Muscle layer of colon (tissue), 2 donors: Measurements from ENCODE around the gene GNPAT.
A peak's percentile ranks its signal among the peaks of the same experiment; 100 is the strongest.

ENCODE experiments used
- H3K27ac ChIP-seq: one replicate; pipeline ENCODE4 v1.7.0; 2013; ENCODE audit warnings: low read depth, mild to moderate bottlenecking, low read length, moderate library complexity
- H3K27me3 ChIP-seq, 2 donors: one replicate each; pipeline ENCODE4 v1.7.0; 2013; ENCODE audit warnings: low read length in 2 of 2, mild to moderate bottlenecking in 2 of 2; ENCODE audit not compliant: insufficient read depth in 2 of 2, control insufficient read depth in 1 of 2
- H3K36me3 ChIP-seq: one replicate; pipeline ENCODE4 v1.7.0; 2013; ENCODE audit warnings: mild to moderate bottlenecking, low read length; ENCODE audit not compliant: insufficient read depth
- H3K4me1 ChIP-seq: one replicate; pipeline ENCODE4 v1.7.0; 2013; ENCODE audit warnings: mild to moderate bottlenecking, low read length; ENCODE audit not compliant: insufficient read depth
- H3K4me3 ChIP-seq, 2 donors: one replicate each; pipeline ENCODE4 v1.7.0; 2013; ENCODE audit warnings: low read length in 2 of 2, low read depth in 1 of 2, mild to moderate bottlenecking in 1 of 2, moderate library complexity in 1 of 2
- H3K9ac ChIP-seq: one replicate; pipeline ENCODE4 v1.7.0; 2013; ENCODE audit warnings: low read length
- H3K9me3 ChIP-seq: one replicate; pipeline ENCODE4 v1.7.0; 2013; ENCODE audit warnings: mild to moderate bottlenecking, low read length
- donor health status: abdominal sarcoma.
- donor health status: Adenocarcinoma of cecum.

The GNPAT gene

DNA sequence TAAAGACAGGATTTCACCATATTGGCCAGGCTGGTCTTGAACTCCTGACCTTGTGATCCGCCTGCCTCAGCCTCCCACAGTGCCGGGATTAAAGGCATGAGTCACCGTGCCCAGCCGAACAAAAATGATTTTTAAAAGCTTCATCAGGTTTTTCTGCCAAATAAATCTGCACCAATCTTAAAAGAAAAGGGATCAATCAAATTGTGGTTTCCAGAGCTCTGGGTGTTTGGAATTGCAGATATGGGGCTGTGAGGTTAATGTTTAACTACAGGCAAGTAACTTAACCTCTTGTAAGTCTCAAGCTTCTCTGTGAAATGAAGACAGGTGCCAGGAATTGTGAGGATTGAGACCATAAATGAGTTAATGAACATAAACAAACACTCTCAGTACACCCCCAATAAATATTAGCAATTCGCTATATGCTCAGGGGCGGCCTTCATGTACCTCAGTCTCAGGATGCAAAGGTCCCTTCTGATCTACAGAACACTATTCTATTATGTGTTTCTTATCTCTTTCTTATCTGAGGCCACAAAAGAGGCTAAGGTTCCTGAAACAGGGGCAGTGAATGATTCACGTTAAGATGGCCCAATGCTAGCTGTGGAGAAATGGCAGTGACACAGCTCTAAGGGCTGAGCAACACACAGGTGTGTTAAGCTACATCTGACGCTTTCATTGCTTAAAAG, 7.1 kb upstream of the GNPAT start:
- peaks cover 5% of the 10 kb centered on the region for H3K4me1 ChIP-seq
- H3K9me3 ChIP-seq = no peaks in the 10 kb centered on the region
- no peak overlapping the region for H3K27ac ChIP-seq
- no peak overlapping the region for H3K9ac ChIP-seq
- H3K36me3 ChIP-seq = peaks cover 33% of the 10 kb centered on the region
- H3K4me3 ChIP-seq = no peak overlapping the region
- H3K27me3 ChIP-seq = no peaks in the 10 kb centered on the region

DNA sequence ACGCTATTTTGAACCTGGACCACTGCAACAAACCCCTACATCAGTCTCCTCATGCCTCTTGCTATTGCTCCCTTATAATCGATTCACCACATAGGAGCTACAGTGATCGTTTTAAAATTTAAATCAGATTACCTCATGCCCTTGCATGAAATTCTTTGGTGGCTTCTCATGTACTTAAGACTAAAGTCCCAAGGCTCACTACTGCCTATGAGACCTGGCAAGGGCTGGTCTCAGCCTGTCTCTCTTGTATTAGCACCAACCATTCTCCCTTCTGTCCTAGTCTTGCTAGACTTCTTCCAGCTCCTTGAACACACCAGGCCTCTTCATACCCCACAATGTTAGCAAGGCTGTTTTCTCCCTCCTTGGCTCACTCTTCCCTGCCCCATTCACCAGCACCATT, 6.5 kb upstream of the GNPAT start:
- Histone ChIP-seq H3K27me3 (no peaks in the 10 kb centered on the region), H3K9ac (no peak overlapping the region), H3K9me3 (no peaks in the 10 kb centered on the region), H3K4me1 (peaks cover 7% of the 10 kb centered on the region), H3K36me3 (peaks cover 33% of the 10 kb centered on the region), H3K4me3 (no peak overlapping the region), H3K27ac (no peak overlapping the region)

DNA sequence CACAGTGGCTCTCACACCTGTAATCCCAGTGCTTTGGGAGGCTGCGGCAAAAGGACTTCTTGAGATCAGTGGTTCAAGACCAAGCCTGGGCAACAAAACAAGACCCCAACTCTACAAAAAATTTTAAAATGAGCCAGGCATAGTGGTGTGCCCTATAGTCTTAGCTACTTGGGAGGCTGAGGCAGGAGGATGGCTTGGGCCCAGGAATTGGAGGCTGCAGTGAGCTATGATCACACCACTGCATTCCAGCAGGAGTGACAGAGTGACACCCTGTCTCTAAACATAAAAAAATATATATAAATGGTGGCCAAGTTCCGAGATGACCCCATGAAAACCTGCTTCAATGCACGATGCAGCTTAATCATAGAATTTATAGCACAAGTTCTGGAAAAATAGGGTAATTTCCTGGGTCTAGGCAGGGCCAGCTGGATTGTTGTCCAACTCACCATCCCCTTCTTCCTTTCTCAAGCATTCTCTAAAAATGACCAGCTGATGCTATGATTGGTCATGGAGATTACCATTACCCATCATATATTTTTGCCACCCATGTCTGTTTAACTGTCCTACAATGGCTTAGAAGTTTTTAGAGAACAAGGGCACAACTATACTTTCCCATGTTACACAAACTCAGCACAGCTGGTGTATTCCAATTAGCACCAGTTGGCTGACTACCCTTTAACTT, 5.3 kb upstream of the GNPAT start:
- Histone ChIP-seq H3K4me1 (peaks cover 14% of the 10 kb centered on the region), H3K9me3 (no peaks in the 10 kb centered on the region), H3K27me3 (no peaks in the 10 kb centered on the region), H3K9ac (no peak overlapping the region), H3K27ac (no peak overlapping the region), H3K36me3 (peaks cover 33% of the 10 kb centered on the region), H3K4me3 (no peak overlapping the region)

DNA sequence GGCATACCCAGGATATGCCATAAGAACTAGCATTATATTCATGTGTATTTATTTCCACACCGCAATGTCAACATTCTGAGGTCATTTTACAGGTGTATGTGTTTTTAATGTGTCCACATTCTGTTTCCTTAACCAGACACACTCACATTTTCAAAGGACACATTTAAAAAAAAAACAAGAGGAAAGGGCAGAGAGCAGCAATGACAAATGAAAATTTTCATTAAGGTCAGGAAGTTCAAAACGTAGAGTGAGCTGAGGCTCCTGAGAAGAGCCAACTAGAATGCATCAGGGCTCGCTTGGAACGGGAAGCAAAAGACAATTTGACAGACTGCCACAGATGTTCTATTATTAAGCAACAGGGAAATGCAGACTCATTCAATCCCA, 4.8 kb upstream of the GNPAT start:
- H3K27me3 ChIP-seq = no peaks in the 10 kb centered on the region
- no peak overlapping the region for H3K9ac ChIP-seq
- peaks cover 14% of the 10 kb centered on the region for H3K4me1 ChIP-seq
- no peak overlapping the region for H3K27ac ChIP-seq
- no peak overlapping the region for H3K4me3 ChIP-seq
- no peaks in the 10 kb centered on the region for H3K9me3 ChIP-seq
- peaks cover 33% of the 10 kb centered on the region for H3K36me3 ChIP-seq

DNA sequence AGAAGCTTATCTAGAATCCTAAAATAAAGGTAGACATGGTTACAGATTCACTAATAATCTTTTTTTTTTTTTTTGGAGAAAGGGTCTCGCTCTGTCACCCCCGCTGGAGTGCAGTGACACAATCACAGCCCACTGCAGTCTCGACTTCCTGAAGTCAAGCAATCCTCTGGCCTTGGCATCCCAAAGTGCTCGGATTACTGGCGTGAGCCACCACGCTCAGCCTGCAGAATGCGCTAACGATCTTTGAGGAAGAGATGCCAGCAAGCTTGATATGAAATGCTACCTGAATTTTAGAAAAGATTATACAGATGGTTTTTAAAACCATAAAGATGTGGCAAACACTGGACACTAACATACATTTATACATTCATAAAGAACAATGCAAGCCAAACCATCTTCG, 4.1 kb upstream of the GNPAT start:
- no peak overlapping the region for H3K4me3 ChIP-seq
- H3K9me3 ChIP-seq = no peaks in the 10 kb centered on the region
- H3K36me3 ChIP-seq = peaks cover 33% of the 10 kb centered on the region
- H3K27ac ChIP-seq = no peak overlapping the region
- no peak overlapping the region for H3K9ac ChIP-seq
- no peaks in the 10 kb centered on the region for H3K27me3 ChIP-seq
- H3K4me1 ChIP-seq = peaks cover 14% of the 10 kb centered on the region

DNA sequence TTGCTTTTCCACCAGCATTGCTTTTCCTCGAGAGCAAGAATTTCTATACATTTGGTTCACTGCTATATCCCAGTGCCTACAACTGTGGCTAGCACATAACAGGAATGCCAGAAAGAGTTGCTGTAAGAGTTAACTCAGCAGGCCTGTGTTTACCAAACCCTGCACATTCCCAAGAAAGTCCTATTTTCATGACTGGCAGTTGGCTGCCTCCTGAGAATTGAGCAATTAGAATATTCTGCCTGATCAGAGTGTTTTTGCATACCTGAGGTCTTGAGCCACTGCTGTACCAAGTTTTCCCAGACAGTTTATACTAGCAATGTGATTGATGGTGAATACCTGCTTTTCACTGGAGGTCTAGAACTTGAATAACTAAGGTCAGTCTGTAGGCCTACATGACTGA, 2.7 kb upstream of the GNPAT start:
- H3K4me1 ChIP-seq = peaks cover 26% of the 10 kb centered on the region
- no peaks in the 10 kb centered on the region for H3K9me3 ChIP-seq
- H3K27ac ChIP-seq = no peak overlapping the region
- H3K36me3 ChIP-seq = peaks cover 24% of the 10 kb centered on the region
- no peak overlapping the region for H3K9ac ChIP-seq
- no peaks in the 10 kb centered on the region for H3K27me3 ChIP-seq
- no peak overlapping the region for H3K4me3 ChIP-seq

DNA sequence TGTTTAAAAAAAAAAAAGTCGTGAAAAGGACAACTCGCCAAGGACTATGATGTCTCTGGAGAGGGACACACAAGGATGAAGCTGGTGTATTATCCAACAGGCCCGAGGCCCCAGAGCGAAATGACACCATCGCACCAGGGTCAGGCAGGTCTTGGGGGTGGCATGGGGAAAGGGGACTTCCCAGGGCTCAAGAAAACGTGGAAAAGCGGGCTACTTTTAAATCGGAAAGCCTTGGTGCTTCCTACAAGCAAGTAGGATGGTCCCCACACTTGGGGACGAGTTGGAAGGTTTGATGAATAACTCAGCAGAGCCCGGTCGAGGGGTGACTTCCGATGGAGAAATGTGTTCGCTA, 505 bp upstream of the GNPAT start:
- H3K4me1 ChIP-seq = peaks cover 26% of the 10 kb centered on the region
- H3K9me3 ChIP-seq = no peaks in the 10 kb centered on the region
- H3K27me3 ChIP-seq = no peaks in the 10 kb centered on the region
- H3K36me3 ChIP-seq = peaks cover 17% of the 10 kb centered on the region
- H3K4me3 ChIP-seq = peak overlapping the region; percentile 90 to 95
- H3K27ac ChIP-seq = peak overlapping the region; percentile 88
- peak overlapping the region; percentile 86 for H3K9ac ChIP-seq

DNA sequence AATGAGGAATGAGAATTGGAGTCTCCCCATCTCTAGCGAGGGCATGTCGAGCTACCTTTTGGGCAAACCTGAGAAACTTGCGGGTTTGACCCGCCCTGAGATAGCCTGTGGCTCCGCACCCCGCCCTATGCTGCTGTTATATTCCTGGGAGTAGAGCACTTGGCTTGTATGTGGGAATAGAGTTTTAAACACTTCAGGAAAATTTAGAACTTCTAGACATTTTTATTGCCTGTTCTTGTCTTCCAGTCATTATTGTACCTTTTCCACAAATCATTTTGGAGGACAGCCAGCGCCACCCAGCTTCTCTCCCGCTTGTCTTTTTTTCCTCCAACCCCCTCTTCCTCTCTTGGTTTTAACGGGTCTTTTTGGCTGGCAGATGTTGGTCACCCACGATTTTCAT, 738 bp downstream of the GNPAT start:
- no peaks in the 10 kb centered on the region for H3K27me3 ChIP-seq
- peaks cover 17% of the 10 kb centered on the region for H3K36me3 ChIP-seq
- H3K4me1 ChIP-seq = peaks cover 22% of the 10 kb centered on the region
- H3K9me3 ChIP-seq = no peaks in the 10 kb centered on the region
- H3K27ac ChIP-seq = peak overlapping the region; percentile 88
- peak overlapping the region; percentile 90 to 95 for H3K4me3 ChIP-seq
- peak overlapping the region; percentile 86 for H3K9ac ChIP-seq

DNA sequence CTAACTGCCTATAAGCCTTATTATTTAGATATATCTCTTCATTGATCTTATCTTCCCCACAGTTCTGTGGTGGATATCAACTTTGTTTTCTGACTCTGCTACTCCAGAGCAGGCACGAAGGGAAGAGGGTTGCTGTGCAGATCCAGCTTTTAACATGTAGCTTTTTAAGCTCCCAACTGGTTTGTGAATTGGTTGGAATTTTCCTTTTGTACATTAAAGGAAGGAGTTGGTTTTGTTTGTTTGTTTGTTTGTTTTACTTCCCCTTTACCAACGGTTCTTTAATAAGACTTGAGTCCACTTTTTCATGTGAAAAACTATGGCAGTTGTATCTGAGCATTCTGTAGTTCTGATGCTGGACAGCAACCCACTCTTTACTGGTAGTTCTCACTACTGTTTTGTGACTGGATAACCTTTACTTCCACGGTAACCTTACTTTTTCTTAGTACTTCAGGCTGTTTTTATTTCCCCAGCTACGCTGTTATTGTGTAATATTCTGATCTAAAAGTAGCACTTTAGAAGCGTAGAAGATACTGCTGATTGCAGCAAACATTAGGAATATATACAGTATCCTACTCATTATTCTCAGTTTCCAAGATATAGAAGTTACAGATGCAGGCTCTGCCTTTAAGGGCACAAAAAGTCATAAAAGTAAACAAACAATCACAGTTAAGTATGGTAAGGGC, 1.6 kb downstream of the GNPAT start:
- no peak overlapping the region for H3K27ac ChIP-seq
- peak overlapping the region in 1 of 2 donors; percentile 90 for H3K4me3 ChIP-seq
- peaks cover 22% of the 10 kb centered on the region for H3K4me1 ChIP-seq
- H3K9me3 ChIP-seq = no peaks in the 10 kb centered on the region
- H3K9ac ChIP-seq = no peak overlapping the region
- no peaks in the 10 kb centered on the region for H3K27me3 ChIP-seq
- H3K36me3 ChIP-seq = peaks cover 11% of the 10 kb centered on the region

DNA sequence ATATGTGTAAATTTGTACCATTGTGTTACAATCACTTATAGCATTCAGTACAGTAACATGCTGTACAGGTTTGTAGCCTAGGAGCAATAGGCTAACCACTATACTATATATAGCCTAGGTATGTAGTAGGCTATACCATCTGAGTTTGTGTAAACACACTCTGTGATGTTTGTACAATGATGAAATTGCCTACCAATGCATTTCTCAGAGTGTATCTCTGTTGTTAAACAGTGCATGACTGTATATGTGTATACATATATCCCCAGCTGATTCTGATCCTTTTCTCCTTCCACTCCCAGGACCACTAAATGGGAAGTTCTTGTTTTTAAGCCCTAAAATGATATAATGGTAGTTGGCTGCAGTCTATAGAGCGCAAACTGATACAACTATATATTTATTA, 7.8 kb downstream of the GNPAT start:
- no peak overlapping the region for H3K4me3 ChIP-seq
- no peak overlapping the region for H3K9ac ChIP-seq
- no peaks in the 10 kb centered on the region for H3K27me3 ChIP-seq
- H3K36me3 ChIP-seq = peaks cover 15% of the 10 kb centered on the region
- no peaks in the 10 kb centered on the region for H3K4me1 ChIP-seq
- no peak overlapping the region for H3K27ac ChIP-seq
- no peaks in the 10 kb centered on the region for H3K9me3 ChIP-seq

DNA sequence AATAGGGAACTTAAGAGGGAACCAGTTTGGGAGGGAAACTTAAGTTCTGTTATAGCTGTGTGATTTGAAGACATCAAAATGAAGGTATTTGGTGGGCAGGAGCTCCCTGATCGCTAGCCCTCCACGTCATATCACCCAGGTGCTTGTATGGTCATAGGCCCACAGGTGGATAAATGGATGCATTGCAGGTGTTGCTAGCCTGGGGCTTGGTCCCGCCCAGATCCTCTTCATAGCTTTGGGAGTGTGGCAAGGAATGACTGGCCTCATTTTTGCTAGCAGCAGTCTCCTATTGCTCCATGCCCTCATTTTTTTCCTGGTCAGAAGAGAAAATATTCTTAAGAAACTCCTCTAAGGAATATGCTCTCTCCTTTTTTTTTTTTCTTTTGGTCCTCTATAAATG, 11.3 kb downstream of the GNPAT start:
- Histone ChIP-seq H3K9ac (no peak overlapping the region), H3K4me1 (no peaks in the 10 kb centered on the region), H3K27ac (no peak overlapping the region), H3K36me3 (peaks cover 22% of the 10 kb centered on the region), H3K27me3 (no peaks in the 10 kb centered on the region), H3K9me3 (no peaks in the 10 kb centered on the region), H3K4me3 (no peak overlapping the region)
